ENCODE measurements around the gene KRT37. TPM values are rescaled to one million over a fixed set of nuclear protein-coding genes. Genes with fewer than 3 reads are reported as not detected.

Gene KRT37
- total RNA-seq, 2 experiments from 2014 or later, result not detected

DNA sequence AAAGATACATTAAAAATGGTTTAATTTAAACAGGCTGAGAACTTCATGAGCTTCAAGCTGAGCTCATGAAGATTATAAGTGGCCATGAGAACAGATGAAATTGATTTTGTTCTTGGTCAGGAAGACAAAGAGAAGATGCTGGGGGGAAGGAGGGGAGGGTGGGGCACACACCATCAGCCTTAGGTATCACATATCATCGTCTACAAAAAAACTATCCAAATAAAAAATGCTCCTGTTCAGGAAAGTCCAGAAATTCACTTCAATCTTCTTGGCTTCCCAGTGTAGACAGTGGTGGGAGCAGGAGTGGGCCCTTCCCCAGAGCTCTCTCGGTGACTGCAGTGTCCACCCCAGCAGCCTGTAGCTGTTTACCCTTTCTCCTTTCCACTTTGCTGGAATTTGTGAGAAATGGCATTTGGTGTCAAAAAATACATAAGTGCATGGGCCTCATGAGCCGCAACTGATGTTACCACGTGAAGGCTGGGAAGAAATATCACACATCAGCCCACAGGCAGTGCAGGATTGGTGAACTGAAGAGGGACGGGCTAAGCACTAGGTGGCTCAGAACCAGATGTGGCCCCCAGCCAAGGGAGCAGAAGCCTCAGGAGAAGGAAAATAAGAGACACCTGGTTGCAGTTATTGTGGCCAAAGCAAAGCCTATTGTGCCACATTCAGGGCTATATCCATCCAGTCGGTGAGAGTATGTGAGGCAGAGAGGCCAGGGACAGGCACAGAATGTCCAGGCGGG, 6.1 kb downstream of the KRT37 start:
- intact Hi-C loops (cut with DNase I, micrococcal nuclease), result loop anchor here in 1 of 2 experiments (5.0 kb wide), 1 partner anchor 59 kb away; no protein-coding TSS in a partner anchor
- H3K4me3 Mint-ChIP-seq, result no peak overlapping the region
- ChIA-PET POLR2A (interaction anchor here (0.6 kb wide), 1 partner anchor 394 kb away, joined by 3 read pairs; the partner anchor contains the start of gene FKBP10), CTCF (interaction anchor here (0.9 kb wide), 1 partner anchor 130 kb away, joined by 3 read pairs; no protein-coding TSS in a partner anchor)
- Histone ChIP-seq H3K4me3 (ENCODE audit: low read length) (no peak overlapping the region), H3K27me3 (ENCODE audit: control insufficient read depth in 1 of 2, insufficient read depth in 2 of 2, low read length in 2 of 2) (no peaks in the 10 kb centered on the region), H3K36me3 (ENCODE audit: insufficient read depth, low read length) (no peaks in the 10 kb centered on the region), H3K27ac (ENCODE audit: low read depth in 1 of 2, low read length in 2 of 2) (no peak overlapping the region), H3K4me1 (ENCODE audit: insufficient read depth, low read length) (no peaks in the 10 kb centered on the region), H3K9me3 (ENCODE audit: control insufficient read depth in 1 of 2, insufficient read depth in 1 of 2, low read length in 2 of 2) (no peaks in the 10 kb centered on the region)
- H3K9me3 Mint-ChIP-seq, result no peaks in the 10 kb centered on the region
- H3K36me3 Mint-ChIP-seq (ENCODE audit: low read depth), result no peaks in the 10 kb centered on the region
- H3K4me1 Mint-ChIP-seq (ENCODE audit: low read depth), result no peaks in the 10 kb centered on the region
- DNase-seq, result no peak
- ATAC-seq (ENCODE audit: poor library complexity), result no peak
- TF ChIP-seq, protein P1, sequence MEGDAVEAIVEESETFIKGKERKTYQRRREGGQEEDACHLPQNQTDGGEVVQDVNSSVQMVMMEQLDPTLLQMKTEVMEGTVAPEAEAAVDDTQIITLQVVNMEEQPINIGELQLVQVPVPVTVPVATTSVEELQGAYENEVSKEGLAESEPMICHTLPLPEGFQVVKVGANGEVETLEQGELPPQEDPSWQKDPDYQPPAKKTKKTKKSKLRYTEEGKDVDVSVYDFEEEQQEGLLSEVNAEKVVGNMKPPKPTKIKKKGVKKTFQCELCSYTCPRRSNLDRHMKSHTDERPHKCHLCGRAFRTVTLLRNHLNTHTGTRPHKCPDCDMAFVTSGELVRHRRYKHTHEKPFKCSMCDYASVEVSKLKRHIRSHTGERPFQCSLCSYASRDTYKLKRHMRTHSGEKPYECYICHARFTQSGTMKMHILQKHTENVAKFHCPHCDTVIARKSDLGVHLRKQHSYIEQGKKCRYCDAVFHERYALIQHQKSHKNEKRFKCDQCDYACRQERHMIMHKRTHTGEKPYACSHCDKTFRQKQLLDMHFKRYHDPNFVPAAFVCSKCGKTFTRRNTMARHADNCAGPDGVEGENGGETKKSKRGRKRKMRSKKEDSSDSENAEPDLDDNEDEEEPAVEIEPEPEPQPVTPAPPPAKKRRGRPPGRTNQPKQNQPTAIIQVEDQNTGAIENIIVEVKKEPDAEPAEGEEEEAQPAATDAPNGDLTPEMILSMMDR (IDR thresholded peaks at IDR 0.05), result no peak
- no peaks in the 10 kb centered on the region for H3K27me3 Mint-ChIP-seq
- no peak overlapping the region for H3K27ac Mint-ChIP-seq

DNA sequence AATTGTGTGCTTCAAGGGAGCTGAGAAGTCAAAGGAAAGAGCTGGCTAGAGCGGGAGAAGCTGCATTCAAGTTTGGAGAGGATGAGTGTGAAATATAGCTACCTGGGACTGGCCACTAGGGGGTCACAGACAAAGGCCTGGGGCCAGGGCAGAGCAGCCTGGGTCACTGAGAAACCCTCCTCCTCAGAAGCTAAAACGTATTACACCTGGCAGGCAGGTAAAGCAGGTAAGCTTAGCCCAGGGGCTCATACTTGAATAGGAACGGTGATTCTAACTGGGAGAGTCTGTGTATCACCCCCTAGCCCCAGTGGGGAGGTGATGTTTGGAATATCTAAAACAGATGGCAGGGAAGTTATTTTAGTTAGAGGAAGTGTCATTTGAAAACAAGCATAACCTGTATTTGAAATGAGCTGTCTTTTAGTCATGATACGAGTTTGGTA, 6.8 kb downstream of the KRT37 start:
- Histone ChIP-seq H3K27me3 (ENCODE audit: control insufficient read depth in 1 of 2, insufficient read depth in 2 of 2, low read length in 2 of 2) (no peaks in the 10 kb centered on the region), H3K36me3 (ENCODE audit: insufficient read depth, low read length) (no peaks in the 10 kb centered on the region), H3K4me1 (ENCODE audit: insufficient read depth, low read length) (no peaks in the 10 kb centered on the region), H3K27ac (ENCODE audit: low read depth in 1 of 2, low read length in 2 of 2) (no peak overlapping the region), H3K4me3 (ENCODE audit: low read length) (no peak overlapping the region), H3K9me3 (ENCODE audit: control insufficient read depth in 1 of 2, insufficient read depth in 1 of 2, low read length in 2 of 2) (no peaks in the 10 kb centered on the region)
- Mint-ChIP-seq H3K4me1 (ENCODE audit: low read depth) (no peaks in the 10 kb centered on the region), H3K27me3 (no peaks in the 10 kb centered on the region), H3K27ac (no peak overlapping the region), H3K36me3 (ENCODE audit: low read depth) (no peaks in the 10 kb centered on the region), H3K4me3 (no peak overlapping the region), H3K9me3 (no peaks in the 10 kb centered on the region)
- DNase-seq (peak in 2 of 14 experiments; percentile 15 to 24), ATAC-seq (ENCODE audit: poor library complexity) (no peak)
- intact Hi-C loops (cut with DNase I, micrococcal nuclease), result loop anchor here in 1 of 2 experiments (5.0 kb wide), 1 partner anchor 60 kb away; no protein-coding TSS in a partner anchor
- POLR2A ChIA-PET, result interaction anchor here (0.6 kb wide), 1 partner anchor 395 kb away, joined by 3 read pairs; the partner anchor contains the start of gene FKBP10
- CTCF ChIA-PET, result interaction anchor here (0.9 kb wide), 1 partner anchor 131 kb away, joined by 3 read pairs; no protein-coding TSS in a partner anchor
- TF ChIP-seq, protein P1 (IDR thresholded peaks at IDR 0.05), result peak; percentile 16

DNA sequence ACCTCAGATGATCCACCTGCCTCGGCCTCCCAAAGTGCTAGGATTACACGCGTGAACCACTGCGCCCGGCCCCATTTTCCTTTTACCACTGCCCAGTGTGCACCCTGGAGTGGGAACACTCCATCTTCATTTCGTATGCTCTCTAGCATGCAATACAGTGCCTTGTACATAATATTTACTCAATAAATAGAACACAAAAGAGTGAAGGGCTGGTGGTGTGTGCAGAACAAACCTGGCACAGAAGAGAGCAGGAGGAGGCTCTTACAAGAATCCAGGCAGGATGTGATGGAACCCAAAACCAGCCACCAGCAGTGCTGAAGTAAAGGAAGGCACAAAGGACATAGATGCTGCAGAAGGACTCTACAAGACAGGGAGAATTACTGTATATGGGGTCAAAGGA, 7.3 kb downstream of the KRT37 start:
- intact Hi-C loops (cut with DNase I, micrococcal nuclease), result loop anchor here in 1 of 2 experiments (5.0 kb wide), 1 partner anchor 60 kb away; no protein-coding TSS in a partner anchor
- H3K4me1 Mint-ChIP-seq (ENCODE audit: low read depth), result no peaks in the 10 kb centered on the region
- H3K4me1 ChIP-seq (ENCODE audit: insufficient read depth, low read length), result no peaks in the 10 kb centered on the region
- no peak overlapping the region for H3K4me3 Mint-ChIP-seq
- no peaks in the 10 kb centered on the region for H3K27me3 ChIP-seq (ENCODE audit: control insufficient read depth in 1 of 2, insufficient read depth in 2 of 2, low read length in 2 of 2)
- no peaks in the 10 kb centered on the region for H3K36me3 ChIP-seq (ENCODE audit: insufficient read depth, low read length)
- no peaks in the 10 kb centered on the region for H3K27me3 Mint-ChIP-seq
- no peak for DNase-seq
- no peaks in the 10 kb centered on the region for H3K9me3 ChIP-seq (ENCODE audit: control insufficient read depth in 1 of 2, insufficient read depth in 1 of 2, low read length in 2 of 2)
- POLR2A ChIA-PET, result no interaction called here
- no peak overlapping the region for H3K27ac Mint-ChIP-seq
- H3K27ac ChIP-seq (ENCODE audit: low read depth in 1 of 2, low read length in 2 of 2), result no peak overlapping the region
- TF ChIP-seq, protein P1 (IDR thresholded peaks at IDR 0.05), result no peak
- CTCF ChIA-PET, result no interaction called here
- ATAC-seq (ENCODE audit: poor library complexity), result no peak
- H3K4me3 ChIP-seq (ENCODE audit: low read length), result no peak overlapping the region
- no peaks in the 10 kb centered on the region for H3K36me3 Mint-ChIP-seq (ENCODE audit: low read depth)
- H3K9me3 Mint-ChIP-seq, result no peaks in the 10 kb centered on the region
